HG03196 (cell line): ENCODE measurements around the gene PARVA.

Source experiments
- ATAC-seq: cut with Tn5 transposase; IDR thresholded peaks from one replicate; pipeline ENCODE4 v1.9.1; 2021; ENCODE audit not compliant: unreplicated experiment

Gene PARVA

GRCh38 chr11:12376259-12377081 is 901 bp upstream of the PARVA start:
- ATAC-seq = no peak

GRCh38 chr11:12377824-12378593 is 638 bp downstream of the PARVA start:
- no peak for ATAC-seq

- no peak for ATAC-seq
These were observed 3.4 kb downstream of the PARVA start for GRCh38 chr11:12380565-12381325.

GRCh38 chr11:12381875-12382274 is 4.5 kb downstream of the PARVA start:
- ATAC-seq = no peak

GRCh38 chr11:12382451-12382850 is 5.1 kb downstream of the PARVA start:
- ATAC-seq = no peak

- ATAC-seq = no peak
These were observed 8.9 kb downstream of the PARVA start for GRCh38 chr11:12386309-12386708.

- no peak for ATAC-seq
These were observed 9.4 kb downstream of the PARVA start for GRCh38 chr11:12386745-12387144.

GRCh38 chr11:12388173-12388572 is 10.8 kb downstream of the PARVA start:
- no peak for ATAC-seq

GRCh38 chr11:12388939-12389670 is 11.7 kb downstream of the PARVA start:
- ATAC-seq = no peak

- no peak for ATAC-seq
These were observed 12.6 kb downstream of the PARVA start for GRCh38 chr11:12389676-12390657.

- ATAC-seq = no peak
These were observed 13.3 kb downstream of the PARVA start for GRCh38 chr11:12390687-12391110.

GRCh38 chr11:12392672-12393071 is 15.3 kb downstream of the PARVA start:
- ATAC-seq = no peak

GRCh38 chr11:12393691-12394090 is 16.3 kb downstream of the PARVA start:
- no peak for ATAC-seq

GRCh38 chr11:12394601-12395000 is 17.2 kb downstream of the PARVA start:
- ATAC-seq = no peak

- ATAC-seq = no peak
These were observed 18.0 kb downstream of the PARVA start for GRCh38 chr11:12395333-12395732.

- ATAC-seq = no peak
These were observed 20.6 kb downstream of the PARVA start for GRCh38 chr11:12397931-12398334.

- ATAC-seq = no peak
These were observed 22.0 kb downstream of the PARVA start for GRCh38 chr11:12399355-12399754.

- ATAC-seq = no peak
These were observed 24.7 kb downstream of the PARVA start for GRCh38 chr11:12402025-12402424.

- ATAC-seq = no peak
These were observed 25.3 kb downstream of the PARVA start for GRCh38 chr11:12402691-12403120.
